HCT116 (cell line): Measurements from ENCODE around the gene EXOSC7. TPM values are rescaled to one million over a fixed set of nuclear protein-coding genes. Genes with fewer than 3 reads are reported as not detected.

Source experiments
- ATAC-seq: fragments of 200-7000 bp; cut with Tn5 transposase; 2 replicates; pipeline ENCODE4 v1.9.1; 2020; ENCODE audit warnings: mild to moderate bottlenecking, moderate library complexity
- BruUV-seq: library from RNA; stranded (reverse); fragments of 400-500 nt; replicated peaks from 2 replicates; lab custom pipeline; 2021; lab: Mats Ljungman, UMichigan
- CTCF ChIA-PET: fragments of 300-600 bp; sonication (Branson Sonifier 250); formaldehyde crosslinking; loops from one replicate; lab custom pipeline; 2021; ENCODE audit warnings: antibody characterized with exemption; lab: Charles Lee
- POLR2A ChIA-PET: fragments of 300-600, 350-600 bp; sonication (Branson Sonifier 250); formaldehyde crosslinking; loops from one replicate; lab custom pipeline; 2021; ENCODE audit warnings: antibody characterized with exemption; lab: Charles Lee
- RAD21 ChIA-PET, 2 experiments: fragments of 300-600 bp; sonication (Branson Sonifier 250); formaldehyde crosslinking; loops; one replicate each; lab custom pipeline; 2023; ENCODE audit warnings: low total read pairs in 2 of 2; ENCODE audit not compliant: uncharacterized antibody in 2 of 2, unreplicated experiment in 2 of 2, low non-redundant PET in 1 of 2; lab: Charles Lee
- DNase-seq: peaks from one replicate; pipeline ENCODE4 v3.0.0-alpha.2; 2010; ENCODE audit warnings: low read depth, low spot score
- H2AFZ ChIP-seq: fragments of 200-600 bp; shearing (Covaris generic), sonication (generic); 2 replicates; pipeline ENCODE4 v1.6.1; 2017; ENCODE audit warnings: low read depth, mixed run types, mixed read lengths, antibody characterized with exemption, low read length; ENCODE audit not compliant: poor library complexity, severe bottlenecking
- H3K27ac ChIP-seq: 2 replicates; pipeline ENCODE4 v1.5.1; 2012; ENCODE audit warnings: low read depth, low read length
- H3K27me3 ChIP-seq: fragments of 200-600 bp; sonication (generic); 2 replicates; pipeline ENCODE4 v1.6.1; 2016; ENCODE audit warnings: mixed run types, low read length, mixed read lengths; ENCODE audit not compliant: insufficient read depth
- H3K36me3 ChIP-seq, 2 experiments: fragments of 200-500 bp in 1 of 2; fragments of 200-600 bp in 1 of 2; sonication (Bioruptor generic) in 1 of 2; sonication (generic) in 1 of 2; 2 replicates each; pipeline versions ENCODE4 v1.5.1 to v1.6.1; 2014 to 2016; ENCODE audit warnings: low read length in 2 of 2, inconsistent platforms in 1 of 2, mixed read lengths in 1 of 2, mixed run types in 1 of 2; ENCODE audit not compliant: insufficient read depth in 2 of 2, control insufficient read depth in 1 of 2
- H3K4me1 ChIP-seq, 2 experiments: fragments of 200-600 bp in 1 of 2; sonication (generic) in 1 of 2; 2 replicates each; pipeline versions ENCODE4 v1.5.1 to v1.6.1; 2012 to 2017; ENCODE audit warnings: low read length in 2 of 2, inconsistent platforms in 1 of 2, mild to moderate bottlenecking in 1 of 2, mixed read lengths in 1 of 2, mixed run types in 1 of 2, moderate library complexity in 1 of 2; ENCODE audit not compliant: insufficient read depth in 2 of 2, control insufficient read depth in 1 of 2
- H3K4me2 ChIP-seq: fragments of 200-600 bp; sonication (generic); 2 replicates; pipeline ENCODE4 v1.6.1; 2017; ENCODE audit warnings: mixed run types, low read length, mixed read lengths
- H3K4me3 ChIP-seq, 2 experiments: fragments of 200-600 bp in 1 of 2; sonication (generic) in 1 of 2; replicated peaks in 1 of 2; 2 replicates each; pipeline ENCODE4 v1.5.1; 2011 to 2016; ENCODE audit warnings: low read length in 2 of 2, control low read depth in 1 of 2, low read depth in 1 of 2, mild to moderate bottlenecking in 1 of 2, mixed read lengths in 1 of 2, mixed run types in 1 of 2
- H3K79me2 ChIP-seq: fragments of 200-600 bp; sonication (generic); 2 replicates; pipeline ENCODE4 v1.6.1; 2017; ENCODE audit warnings: mild to moderate bottlenecking, mixed run types, low read length, moderate library complexity, mixed read lengths; ENCODE audit not compliant: insufficient read depth
- H3K9ac ChIP-seq: fragments of 200-600 bp; sonication (generic); 2 replicates; pipeline ENCODE4 v1.6.1; 2016; ENCODE audit warnings: low read length, mixed read lengths
- H3K9me2 ChIP-seq: fragments of 200-600 bp; sonication (generic), shearing (Covaris generic); 2 replicates; pipeline ENCODE4 v1.6.1; 2017; ENCODE audit warnings: mixed run types, mild to moderate bottlenecking, moderate library complexity; ENCODE audit not compliant: insufficient read depth
- H3K9me3 ChIP-seq, 2 experiments: fragments of 200-500 bp in 1 of 2; fragments of 200-600 bp in 1 of 2; sonication (Bioruptor generic) in 1 of 2; sonication (generic) in 1 of 2; 2 replicates each; pipeline ENCODE4 v1.6.1; 2014 to 2017; ENCODE audit warnings: low read length in 2 of 2, mixed read lengths in 2 of 2, inconsistent platforms in 1 of 2, low read depth in 1 of 2, mild to moderate bottlenecking in 1 of 2, mixed run types in 1 of 2, moderate library complexity in 1 of 2; ENCODE audit not compliant: control insufficient read depth in 1 of 2, insufficient read depth in 1 of 2
- H4K20me1 ChIP-seq: fragments of 200-600 bp; sonication (generic), shearing (Covaris generic); 2 replicates; pipeline ENCODE4 v1.6.1; 2017; ENCODE audit warnings: mixed run types, mild to moderate bottlenecking, moderate library complexity; ENCODE audit not compliant: insufficient read depth
- ATF3 ChIP-seq: IDR thresholded peaks from 2 replicates; pipeline ENCODE4 v1.6.1; 2012
- CBX3 ChIP-seq: IDR thresholded peaks from 2 replicates; pipeline ENCODE4 v1.6.1; 2012; ENCODE audit warnings: low read depth
- CEBPB ChIP-seq: IDR thresholded peaks from 2 replicates; pipeline ENCODE4 v1.6.1; 2012; ENCODE audit warnings: low read depth
- ELF1 ChIP-seq: IDR thresholded peaks from 2 replicates; pipeline ENCODE4 v1.6.1; 2012; ENCODE audit warnings: low read depth, borderline replicate concordance
- FOSL1 ChIP-seq: IDR thresholded peaks from 2 replicates; pipeline ENCODE4 v1.6.1; 2012; ENCODE audit warnings: low read depth
- JUND ChIP-seq: IDR thresholded peaks from 2 replicates; pipeline ENCODE4 v1.6.1; 2012
- POLR2A ChIP-seq: IDR thresholded peaks from 2 replicates; pipeline ENCODE4 v1.7.0; 2011; ENCODE audit warnings: borderline replicate concordance; ENCODE audit not compliant: insufficient read depth, insufficient read length; ENCODE audit errors: extremely low read depth
- POLR2AphosphoS5 ChIP-seq: IDR thresholded peaks from 2 replicates; pipeline ENCODE4 v1.6.1; 2011; ENCODE audit warnings: mild to moderate bottlenecking, low read depth, low read length, moderate library complexity
- RAD21 ChIP-seq: IDR thresholded peaks from 2 replicates; pipeline ENCODE4 v1.6.1; 2012; ENCODE audit warnings: low read depth, mild to moderate bottlenecking
- SP1 ChIP-seq: IDR thresholded peaks from 2 replicates; pipeline ENCODE4 v1.6.1; 2012; ENCODE audit warnings: low read depth
- TCF7L2 ChIP-seq: IDR thresholded peaks from 2 replicates; pipeline ENCODE4 v1.7.0; 2011; ENCODE audit warnings: borderline replicate concordance, inconsistent platforms; ENCODE audit not compliant: insufficient read depth, insufficient read length; ENCODE audit errors: extremely low read depth
- ZNF274 ChIP-seq: fragments of 200-500 bp; sonication (Bioruptor generic); IDR thresholded peaks from 2 replicates; pipeline ENCODE4 v1.6.1; 2014; ENCODE audit warnings: mild to moderate bottlenecking, low read depth, low read length, inconsistent platforms
- intact Hi-C: fragments of 100-400 bp; cut with micrococcal nuclease; formaldehyde crosslinking; loops from 2 replicates; pipeline ENCODE4 v1.10.0; 2022
- total RNA-seq: library from RNA; stranded (reverse); gene quantifications from one replicate; pipeline ENCODE4 v1.2.1, GENCODE V29; 2021; ENCODE audit not compliant: unreplicated experiment

Gene EXOSC7
- total RNA-seq, 1 experiment from 2014 or later, result 72.6 TPM

- Histone ChIP-seq H3K9ac (no peak overlapping the region), H3K4me2 (no peak overlapping the region), H3K9me3 (no peaks in the 10 kb centered on the region), H3K27me3 (no peaks in the 10 kb centered on the region), H3K36me3 (peaks cover 13 to 22% of the 10 kb centered on the region in 2 experiments; a peak in 2 of 4 replicates), H3K27ac (no peak overlapping the region), H4K20me1 (no peaks in the 10 kb centered on the region), H3K4me1 (no peaks in the 10 kb centered on the region), H2AFZ (no peak overlapping the region), H3K9me2 (no peaks in the 10 kb centered on the region), H3K79me2 (no peaks in the 10 kb centered on the region), H3K4me3 (no peak overlapping the region)
- ChIA-PET CTCF (interaction anchor here (1.6 kb wide), 1 partner anchor 18 kb away, joined by 3 read pairs; no protein-coding TSS in a partner anchor), RAD21 (no interaction called here), POLR2A (no interaction called here)
- no peak for DNase-seq
- intact Hi-C loops, result no loop called here
- no peak for ATAC-seq
- no TSS peak for BruUV-seq
- TF ChIP-seq ZNF274, result no peak
- no peak for TF ChIP-seq FOSL1
- no peak for TF ChIP-seq ELF1
- no peak for TF ChIP-seq RAD21
- no peak for TF ChIP-seq POLR2AphosphoS5
- no peak for TF ChIP-seq POLR2A
- TF ChIP-seq TCF7L2, result no peak
- no peak for TF ChIP-seq SP1
- TF ChIP-seq CBX3, result no peak
- TF ChIP-seq ATF3, result no peak
- TF ChIP-seq CEBPB, result no peak
Measured at GRCh38 chr3:45009868-45010267, 33.8 kb downstream of the EXOSC7 start.

GRCh38 chr3:45010811-45011333, 34.8 kb downstream of the EXOSC7 start:
- DNase-seq (no peak), ATAC-seq (no peak)
- no peak overlapping the region for H2AFZ ChIP-seq
- H4K20me1 ChIP-seq, result no peaks in the 10 kb centered on the region
- no peaks in the 10 kb centered on the region for H3K79me2 ChIP-seq
- no TSS peak for BruUV-seq
- H3K9me3 ChIP-seq, result no peaks in the 10 kb centered on the region
- no peaks in the 10 kb centered on the region for H3K9me2 ChIP-seq
- TF ChIP-seq POLR2AphosphoS5 (no peak), JUND (no peak)
- ChIA-PET POLR2A (no interaction called here), CTCF (no interaction called here), RAD21 (no interaction called here)
- no peak overlapping the region for H3K27ac ChIP-seq
- H3K4me3 ChIP-seq, result no peak overlapping the region
- peaks cover 13% of the 10 kb centered on the region in 2 experiments; a peak in 2 of 4 replicates for H3K36me3 ChIP-seq
- intact Hi-C loops, result no loop called here
- no peaks in the 10 kb centered on the region for H3K4me1 ChIP-seq
- H3K9ac ChIP-seq, result no peak overlapping the region
- H3K27me3 ChIP-seq, result no peaks in the 10 kb centered on the region
- no peak overlapping the region for H3K4me2 ChIP-seq
